ENCODE results near the gene ANXA11. TPM values are rescaled to one million over a fixed set of nuclear protein-coding genes. Genes with fewer than 3 reads are reported as not detected.

The ANXA11 gene
- total RNA-seq, 1 donor from 2014 or later, result 14.7 TPM

DNA sequence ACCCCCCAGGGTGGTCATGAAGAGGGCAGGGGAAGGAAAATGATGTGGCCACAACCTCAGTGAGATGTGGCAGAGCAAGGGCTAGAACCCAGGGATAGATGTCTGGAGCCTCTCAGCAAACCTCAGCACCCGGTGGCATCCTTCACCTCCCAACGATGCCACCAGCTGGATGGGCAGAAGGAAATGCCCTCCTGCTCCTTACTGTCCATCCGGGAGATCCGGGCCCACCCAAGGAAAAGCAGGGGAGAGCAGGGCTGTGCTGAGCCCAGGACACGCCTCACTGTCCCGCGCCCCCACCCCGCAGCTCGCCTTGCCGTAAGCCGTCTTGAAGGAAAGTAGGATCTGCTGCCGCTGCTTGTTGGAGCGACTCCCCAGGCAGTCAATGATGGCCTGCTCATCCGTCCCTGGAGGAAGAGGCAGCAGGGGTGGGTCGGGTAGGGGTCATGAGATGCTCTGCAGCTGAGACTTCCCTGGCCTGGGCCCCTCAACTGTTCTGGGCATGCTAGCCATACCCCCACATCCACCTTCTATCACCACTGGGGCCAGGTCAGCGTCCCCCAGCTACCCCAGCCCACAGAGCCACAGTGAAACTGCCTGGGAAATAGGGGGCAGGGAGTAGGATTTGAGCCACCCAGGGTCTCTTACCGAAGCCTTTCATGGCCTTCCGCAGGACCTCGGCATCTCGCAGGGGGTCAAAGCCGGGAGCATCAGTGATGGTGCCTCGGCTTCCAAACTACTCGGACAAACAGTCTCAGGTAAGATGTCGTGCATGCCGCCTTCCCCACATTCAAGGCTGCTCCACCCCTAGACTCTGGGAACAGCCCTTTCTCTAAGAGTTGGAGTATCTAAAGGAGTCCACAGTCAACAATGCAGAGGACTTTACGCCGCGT is 38.5 kb downstream of the ANXA11 start:
- DNase-seq (ENCODE audit: low read depth in 2 of 2), result no peak

DNA sequence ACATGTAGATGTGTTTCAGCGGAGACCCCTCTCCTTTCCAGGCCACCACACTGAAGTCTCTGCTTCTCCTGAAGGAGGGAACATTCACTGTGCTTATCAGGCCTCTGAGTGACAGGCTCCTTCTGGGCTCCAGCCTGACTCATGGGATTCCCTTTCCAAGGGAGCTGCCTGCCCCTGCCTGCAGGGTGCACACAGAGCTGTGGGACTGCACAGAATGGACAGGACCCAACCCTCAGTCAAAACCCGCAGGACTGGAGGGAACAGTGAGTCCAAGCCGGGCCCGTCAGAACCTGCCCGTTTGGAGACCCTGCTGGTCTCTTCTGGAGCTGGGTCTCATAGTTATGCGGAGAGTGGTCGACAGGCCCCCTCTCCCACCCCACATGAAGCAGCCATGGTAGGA is 40.2 kb downstream of the ANXA11 start:
- peak in 1 of 2 donors; percentile 65 for DNase-seq (ENCODE audit: low read depth in 2 of 2)

DNA sequence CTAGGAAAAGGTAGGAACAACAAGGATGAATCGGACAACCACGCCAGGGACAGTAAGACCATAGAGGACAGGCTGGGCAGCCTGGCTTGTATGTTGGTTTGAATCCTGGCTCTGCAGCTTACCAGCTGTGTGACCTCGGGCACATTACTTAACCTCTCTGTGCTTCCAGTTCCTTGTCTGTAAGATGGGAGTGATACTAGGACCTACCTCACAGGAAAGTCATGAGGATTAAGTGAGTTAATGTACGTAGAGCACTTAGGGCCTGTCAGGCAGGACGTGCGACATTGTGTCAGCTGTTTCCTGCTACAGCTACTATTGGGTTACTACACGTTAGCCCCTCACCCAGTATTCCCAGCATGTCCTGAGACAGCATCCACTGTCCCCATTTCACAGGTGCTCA is 40.7 kb downstream of the ANXA11 start:
- DNase-seq (ENCODE audit: low read depth in 2 of 2), result peak in 1 of 2 donors; percentile 58

DNA sequence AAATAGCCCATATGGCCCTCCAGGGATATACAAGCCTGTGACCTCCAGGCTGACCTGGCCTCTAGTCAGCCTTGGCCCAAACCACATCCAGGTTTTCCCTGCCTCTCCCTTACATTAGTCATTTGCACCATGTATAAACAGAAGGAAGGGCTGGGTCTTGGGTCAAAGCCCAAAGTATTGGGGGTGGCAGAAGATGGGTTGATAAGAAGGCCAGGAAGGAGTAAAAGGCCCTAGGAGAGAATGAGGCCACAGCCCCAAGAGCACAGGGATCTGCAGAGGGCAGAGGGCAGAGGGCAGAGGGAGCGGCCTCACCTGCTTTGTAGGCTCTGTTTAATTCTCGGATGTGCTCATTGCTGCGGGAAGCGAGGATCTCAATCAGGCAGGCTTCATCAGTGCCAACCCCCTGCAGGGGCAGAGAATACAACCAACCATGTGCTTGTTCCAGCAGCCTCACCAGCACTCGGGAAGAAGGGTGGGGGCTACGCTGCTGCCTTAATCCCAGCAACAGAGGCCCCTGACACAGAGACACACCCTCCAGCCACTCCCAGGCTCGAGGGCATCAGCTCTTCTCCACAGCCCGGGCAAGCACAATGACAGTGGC is 41.5 kb downstream of the ANXA11 start:
- peak in 1 of 2 donors; percentile 82 for DNase-seq (ENCODE audit: low read depth in 2 of 2)

DNA sequence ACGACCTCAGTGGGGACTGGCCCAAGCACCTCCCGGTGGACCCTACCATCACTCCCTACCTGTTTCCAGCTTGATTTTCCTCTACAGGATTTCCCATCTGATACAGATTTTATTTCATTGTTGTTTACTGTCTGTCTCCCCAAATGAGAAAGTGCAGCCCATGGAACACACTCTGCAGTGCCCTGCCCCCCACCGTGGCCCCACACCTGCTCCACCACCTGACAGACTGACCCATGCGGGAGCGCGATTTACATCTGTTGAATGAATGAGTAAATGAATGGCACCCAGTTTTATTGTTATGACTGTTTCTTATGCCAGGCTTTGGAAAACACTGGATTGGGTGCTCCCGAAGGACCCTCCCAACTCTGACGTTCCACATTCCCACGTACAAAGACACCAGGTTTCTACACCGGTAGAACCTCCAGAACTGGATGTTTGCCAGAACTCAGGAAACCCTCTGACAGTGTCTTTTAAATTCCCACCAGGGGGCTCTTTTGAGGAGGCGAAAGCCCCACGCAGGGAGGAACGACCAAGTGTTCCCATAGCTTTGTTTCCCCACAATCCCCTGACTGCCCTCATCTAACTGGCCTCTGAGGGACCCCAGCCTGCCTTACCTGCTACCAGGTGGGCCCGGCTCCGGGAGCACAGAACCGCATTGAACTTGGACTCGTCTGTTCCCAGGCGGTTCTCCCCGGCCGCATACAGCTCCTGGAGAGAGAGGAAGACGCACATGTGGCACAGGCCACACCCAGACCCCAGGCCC is 43.8 kb downstream of the ANXA11 start:
- DNase-seq (ENCODE audit: low read depth in 2 of 2), result peak in 1 of 2 donors; percentile 63

DNA sequence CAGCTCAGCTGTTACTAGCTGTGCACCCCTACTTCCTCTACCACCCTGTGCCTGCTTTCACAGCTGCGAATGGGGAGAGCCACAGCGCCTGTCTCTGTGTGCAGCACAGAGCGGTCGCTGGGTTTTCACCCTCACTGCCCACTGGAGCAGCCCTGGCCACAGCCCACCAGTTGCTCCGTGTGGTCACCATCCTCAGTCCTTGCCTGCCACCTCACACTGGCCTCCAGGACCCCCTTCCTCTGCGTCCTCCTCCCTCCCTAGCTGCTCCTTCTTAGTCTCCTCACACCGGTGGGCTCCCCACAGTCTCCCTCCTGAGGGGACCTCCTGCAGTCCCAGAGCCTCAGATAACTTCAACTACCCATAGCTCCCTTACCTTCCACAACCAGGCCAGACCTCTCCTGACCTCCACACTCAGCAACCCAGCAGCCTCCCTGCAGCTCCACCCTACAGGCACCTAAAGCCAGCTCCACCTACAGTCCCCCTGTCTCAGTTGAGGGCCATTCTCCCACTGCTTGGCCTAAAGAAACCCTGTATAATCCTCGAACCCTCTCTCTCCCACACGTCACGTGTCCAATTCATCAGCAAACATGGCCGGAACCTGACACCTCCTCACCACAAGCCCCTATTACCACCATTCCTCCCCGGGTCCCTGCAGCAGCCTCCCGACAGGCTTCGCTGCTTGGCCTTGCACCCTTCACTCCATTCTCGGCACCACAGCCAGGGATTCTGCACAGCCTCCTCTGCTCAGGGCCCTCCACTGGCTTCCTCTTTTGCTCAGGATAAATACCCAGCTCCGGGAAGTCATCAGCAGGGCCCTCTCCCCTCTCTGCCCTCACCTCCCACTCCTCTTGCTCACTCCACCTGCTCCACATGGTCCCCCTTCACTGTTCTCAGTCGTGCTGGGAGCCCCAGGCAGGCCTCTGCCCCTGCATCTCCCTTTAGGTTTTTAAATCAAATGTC is 44.7 kb downstream of the ANXA11 start:
- no peak for DNase-seq (ENCODE audit: low read depth in 2 of 2)

DNA sequence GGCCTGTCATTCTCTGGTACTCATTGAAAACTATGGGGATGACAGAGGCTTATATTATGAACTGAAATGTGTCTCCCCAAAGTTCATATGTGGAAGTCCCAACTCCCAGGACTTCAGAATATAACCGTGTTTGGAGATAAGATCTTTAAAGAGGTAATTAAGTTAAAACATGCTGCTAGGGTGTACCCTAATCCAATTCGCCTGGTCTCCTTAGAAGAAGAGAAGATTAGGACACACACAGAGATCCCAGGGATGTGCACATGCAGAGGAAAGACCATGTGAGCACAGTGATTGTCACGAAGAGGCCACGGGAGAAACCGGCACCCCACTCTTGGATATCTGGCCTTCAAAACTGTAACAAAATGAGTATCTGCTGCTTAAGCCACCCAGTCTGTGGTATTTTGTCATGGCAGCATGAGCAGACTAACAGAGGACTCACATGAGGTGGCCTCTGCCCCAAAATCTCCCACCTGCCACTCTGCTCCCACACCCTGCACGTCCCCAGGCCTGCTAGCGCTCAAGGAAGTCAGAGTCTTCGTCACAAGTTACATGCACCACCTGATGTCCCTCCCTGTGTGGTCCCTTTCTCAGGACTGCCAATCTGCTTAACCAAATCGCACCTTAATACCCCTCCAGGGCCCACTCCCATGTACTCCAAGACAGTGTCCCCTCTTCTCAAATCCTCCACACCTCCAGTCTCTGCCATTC is 46.0 kb downstream of the ANXA11 start:
- no peak for DNase-seq (ENCODE audit: low read depth in 2 of 2)

DNA sequence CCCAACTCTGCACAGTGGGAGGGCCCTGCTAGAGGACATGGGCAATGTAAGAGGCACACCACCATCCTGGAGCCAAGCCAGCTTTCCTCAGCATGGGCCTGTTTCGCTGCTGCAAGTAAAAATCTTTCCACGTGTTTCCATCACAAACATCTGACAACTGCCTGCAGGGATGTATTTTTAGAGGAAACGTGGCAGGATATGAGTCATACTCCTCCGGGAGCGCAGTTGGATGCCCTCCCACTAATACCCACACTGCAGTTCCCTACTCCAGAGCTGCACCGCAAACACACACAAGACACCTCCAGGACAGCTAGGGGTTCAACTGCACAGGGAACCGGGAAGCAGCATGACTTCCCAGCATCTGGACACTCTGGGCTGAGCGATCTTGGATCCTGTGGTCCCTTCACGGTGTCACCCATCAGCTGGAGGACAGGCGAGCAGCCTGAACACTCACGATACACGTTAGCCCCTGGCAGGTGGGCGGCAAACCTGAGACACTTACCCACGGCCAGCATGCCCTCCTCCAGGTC is 46.7 kb downstream of the ANXA11 start:
- peak; percentile 97 to 98 for DNase-seq (ENCODE audit: low read depth in 2 of 2)

DNA sequence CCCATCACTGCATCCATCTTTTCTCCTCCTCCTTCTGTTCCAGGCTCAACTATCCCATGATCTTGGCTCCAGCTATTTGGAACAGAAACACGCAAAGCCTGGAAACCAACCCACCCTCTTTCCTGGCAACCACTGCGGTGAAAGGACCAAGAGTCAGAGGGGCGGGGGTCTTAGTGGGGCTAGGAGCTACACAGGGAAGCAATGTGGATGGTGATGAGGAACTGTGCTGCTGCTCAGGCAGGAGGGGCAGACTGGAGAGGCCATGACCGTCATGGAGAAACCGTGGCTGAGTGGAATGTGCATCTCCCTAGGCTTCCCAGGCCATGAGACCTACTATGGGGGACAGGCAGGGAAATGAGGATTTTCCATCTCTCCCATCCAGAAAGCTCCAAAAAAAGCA is 47.2 kb downstream of the ANXA11 start:
- DNase-seq (ENCODE audit: low read depth in 2 of 2), result no peak

DNA sequence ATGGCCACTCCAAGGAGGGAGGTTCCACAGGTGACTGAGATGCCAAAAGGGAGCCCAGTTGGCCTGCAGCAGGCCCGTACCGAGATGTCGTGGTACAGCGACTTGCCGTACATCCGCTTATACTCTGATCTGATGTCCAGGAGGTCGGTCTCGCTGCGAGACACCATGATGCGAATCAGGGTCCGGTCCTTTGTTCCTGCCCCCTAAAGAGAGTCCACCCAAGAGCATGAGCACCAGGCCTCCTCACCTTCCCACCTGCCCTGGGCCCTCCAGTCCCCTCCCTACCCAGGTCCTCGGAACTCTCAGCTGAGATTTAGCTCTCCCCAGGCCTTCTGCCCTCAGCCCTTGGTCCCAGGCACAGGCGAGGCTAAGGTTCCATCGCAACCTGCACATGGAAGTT is 47.8 kb downstream of the ANXA11 start:
- no peak for DNase-seq (ENCODE audit: low read depth in 2 of 2)

DNA sequence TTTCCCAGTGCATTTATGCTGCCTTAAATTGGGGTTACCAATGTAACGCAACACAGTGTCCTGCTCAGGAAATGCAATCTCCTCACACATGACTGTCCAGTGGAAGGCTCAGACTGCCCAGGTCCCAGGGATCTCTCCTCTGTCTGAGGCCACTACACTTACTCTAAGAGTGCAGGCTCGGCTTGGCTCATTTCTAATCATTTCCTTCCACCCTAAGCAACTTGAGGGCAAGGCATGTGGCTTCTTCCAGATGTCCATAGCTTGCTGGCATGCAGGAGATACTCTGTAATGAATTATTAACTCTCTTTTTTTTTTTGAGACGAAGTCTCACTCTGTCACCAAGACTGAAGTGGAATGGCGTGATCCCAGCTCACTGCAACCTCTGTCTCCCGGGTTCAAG is 49.1 kb downstream of the ANXA11 start:
- DNase-seq (ENCODE audit: low read depth in 2 of 2), result peak in 1 of 2 donors; percentile 42

DNA sequence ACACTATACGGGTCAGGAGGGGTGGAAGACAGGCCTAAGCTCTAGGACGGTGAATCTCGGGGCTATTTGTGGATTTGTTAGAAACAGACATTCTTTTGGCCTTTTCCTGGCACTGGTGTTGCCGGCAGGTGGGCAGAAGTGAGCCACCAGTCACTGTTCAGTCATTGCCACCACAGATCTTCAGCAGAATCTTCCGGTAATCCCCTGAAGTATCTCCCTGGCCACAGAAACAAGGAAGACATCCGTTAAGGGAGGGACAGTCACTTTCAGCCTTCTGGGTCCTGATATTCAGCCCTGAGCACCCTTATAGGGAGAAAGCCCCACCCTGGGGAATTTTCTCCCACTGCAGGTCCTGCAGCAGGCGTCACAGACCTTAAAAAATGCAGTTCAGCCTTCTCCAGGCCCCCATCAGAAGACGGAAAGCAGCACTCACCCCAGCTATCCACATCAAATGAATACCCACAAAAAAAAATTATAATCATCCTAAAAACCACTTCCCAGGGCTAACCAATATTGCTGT is 49.6 kb downstream of the ANXA11 start:
- DNase-seq (ENCODE audit: low read depth in 2 of 2), result no peak

DNA sequence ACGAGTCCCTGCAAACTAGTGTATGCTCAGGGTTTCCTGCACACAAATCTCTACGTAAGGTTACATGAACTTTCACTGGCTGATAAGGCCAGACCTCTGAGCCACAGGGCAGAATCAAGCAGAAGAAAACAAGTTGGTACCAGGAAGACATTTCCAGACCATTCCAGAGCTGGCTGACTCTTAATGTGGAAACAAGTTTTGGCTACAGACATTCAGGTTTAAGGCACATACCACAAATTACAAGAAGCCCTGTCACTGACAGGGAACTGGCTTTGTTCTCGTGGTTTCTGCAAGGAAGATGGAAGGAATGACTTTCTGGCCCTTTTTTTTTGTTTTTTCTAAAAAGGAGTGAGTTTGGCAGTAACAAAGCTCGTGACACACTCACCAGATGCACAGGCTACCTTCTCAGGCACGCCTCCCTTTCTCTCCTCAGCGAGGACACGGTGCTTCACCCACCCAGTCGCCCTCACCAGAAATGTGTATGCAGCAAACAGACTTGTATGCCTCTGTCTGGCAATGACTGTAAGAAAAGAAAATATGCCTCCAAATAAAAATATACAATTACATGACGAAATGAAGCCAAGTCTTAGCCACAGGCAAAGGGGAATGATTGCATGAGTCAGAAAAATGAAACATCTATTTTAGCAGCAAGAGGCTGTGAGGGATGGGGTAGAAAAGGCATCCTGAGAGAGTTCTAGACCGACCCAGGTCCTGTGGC is 50.2 kb downstream of the ANXA11 start:
- DNase-seq (ENCODE audit: low read depth in 2 of 2), result peak in 1 of 2 donors; percentile 34

DNA sequence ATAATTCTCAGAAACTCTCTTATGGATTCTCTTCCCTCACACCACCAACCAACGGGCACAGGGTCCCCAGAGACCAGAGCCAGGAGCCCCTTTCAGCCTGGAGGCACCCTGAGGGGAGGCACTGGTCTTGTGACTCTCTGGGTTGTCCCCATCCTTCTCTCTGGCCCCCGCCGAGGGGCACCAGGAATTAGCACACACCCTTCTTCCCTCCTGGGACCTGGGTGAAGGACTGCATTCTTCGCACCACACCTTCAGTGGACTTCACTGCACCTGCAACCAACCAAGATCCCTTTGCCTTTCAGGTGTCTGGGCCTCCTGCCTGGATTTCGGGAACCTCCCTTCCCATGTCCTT is 50.7 kb downstream of the ANXA11 start:
- no peak for DNase-seq (ENCODE audit: low read depth in 2 of 2)

DNA sequence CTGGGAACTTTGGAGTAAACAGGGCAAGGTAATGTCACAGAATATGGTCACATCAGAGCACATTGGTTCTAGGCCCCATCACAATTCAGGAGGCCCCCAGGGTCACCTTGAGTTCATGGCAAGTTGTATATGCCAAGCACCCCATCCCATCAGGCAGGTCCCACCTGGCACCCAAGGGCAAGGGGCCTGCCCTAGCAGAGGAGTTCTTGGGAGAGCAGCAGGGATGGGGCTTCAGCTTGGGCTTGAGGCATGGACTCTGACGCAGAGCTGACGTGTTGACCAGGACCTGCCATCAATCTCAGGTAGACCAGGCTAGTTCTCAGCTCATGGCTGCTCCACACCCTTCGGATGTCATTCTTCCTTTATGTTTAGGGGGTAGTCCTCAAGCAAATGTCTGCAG is 51.9 kb downstream of the ANXA11 start:
- no peak for DNase-seq (ENCODE audit: low read depth in 2 of 2)

DNA sequence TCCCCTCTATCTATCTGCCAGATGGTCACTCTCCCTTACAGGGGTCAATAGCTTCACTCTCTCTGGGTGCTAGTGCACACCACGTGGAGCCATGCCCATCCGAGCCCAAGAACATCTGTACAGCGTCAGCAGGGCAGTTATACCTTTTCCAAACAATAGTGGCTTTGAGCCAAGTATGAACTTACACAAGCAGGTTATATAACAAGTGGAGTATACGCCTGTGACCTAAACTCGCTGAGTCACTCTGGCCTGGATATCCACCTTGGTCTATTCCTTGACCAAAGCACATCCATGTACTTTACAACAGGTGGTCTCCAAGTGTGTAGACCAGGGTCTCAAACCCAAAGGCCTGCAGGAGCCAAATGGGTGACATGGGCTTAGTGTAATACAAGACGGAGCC is 52.5 kb downstream of the ANXA11 start:
- no peak for DNase-seq (ENCODE audit: low read depth in 2 of 2)

DNA sequence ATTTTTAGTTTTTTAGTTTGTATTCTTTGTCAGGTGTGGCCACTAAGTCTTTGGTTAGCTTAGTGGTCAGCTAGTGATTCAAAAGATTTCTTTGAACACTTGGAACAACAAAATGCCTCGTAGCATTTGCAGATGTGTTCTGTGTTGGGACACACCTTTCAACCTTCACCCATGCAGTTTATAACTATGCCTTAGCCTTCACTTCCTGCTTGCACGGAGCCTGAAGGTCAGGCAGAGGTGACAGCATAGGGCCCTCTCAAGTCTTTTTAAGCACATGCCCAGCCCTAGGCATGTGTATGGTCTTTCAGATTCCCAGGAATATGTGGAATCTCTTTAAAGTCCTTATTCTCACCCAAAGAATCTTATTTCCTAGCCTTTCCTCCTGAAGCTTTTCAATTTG is 55.2 kb downstream of the ANXA11 start:
- DNase-seq (ENCODE audit: low read depth in 2 of 2), result no peak

DNA sequence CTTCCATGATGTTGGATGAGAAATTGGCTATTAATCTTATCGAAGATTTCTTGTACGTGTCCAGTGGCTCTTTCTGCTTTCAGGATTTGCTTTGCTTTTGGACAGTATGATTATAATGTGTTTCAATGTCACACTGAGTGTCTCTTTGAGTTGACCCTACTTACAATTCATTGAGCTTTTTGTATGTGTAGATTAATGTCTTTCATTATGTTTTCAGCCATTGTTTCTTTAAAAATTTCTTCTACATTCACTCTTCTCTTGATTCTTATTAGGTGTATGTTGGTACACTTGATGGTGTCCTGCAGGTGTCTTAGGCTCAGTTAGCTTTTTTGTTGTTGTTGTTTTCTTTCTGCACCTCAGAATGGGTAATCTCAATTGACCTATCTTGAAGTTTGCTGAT is 56.2 kb downstream of the ANXA11 start:
- no peak for DNase-seq (ENCODE audit: low read depth in 2 of 2)

DNA sequence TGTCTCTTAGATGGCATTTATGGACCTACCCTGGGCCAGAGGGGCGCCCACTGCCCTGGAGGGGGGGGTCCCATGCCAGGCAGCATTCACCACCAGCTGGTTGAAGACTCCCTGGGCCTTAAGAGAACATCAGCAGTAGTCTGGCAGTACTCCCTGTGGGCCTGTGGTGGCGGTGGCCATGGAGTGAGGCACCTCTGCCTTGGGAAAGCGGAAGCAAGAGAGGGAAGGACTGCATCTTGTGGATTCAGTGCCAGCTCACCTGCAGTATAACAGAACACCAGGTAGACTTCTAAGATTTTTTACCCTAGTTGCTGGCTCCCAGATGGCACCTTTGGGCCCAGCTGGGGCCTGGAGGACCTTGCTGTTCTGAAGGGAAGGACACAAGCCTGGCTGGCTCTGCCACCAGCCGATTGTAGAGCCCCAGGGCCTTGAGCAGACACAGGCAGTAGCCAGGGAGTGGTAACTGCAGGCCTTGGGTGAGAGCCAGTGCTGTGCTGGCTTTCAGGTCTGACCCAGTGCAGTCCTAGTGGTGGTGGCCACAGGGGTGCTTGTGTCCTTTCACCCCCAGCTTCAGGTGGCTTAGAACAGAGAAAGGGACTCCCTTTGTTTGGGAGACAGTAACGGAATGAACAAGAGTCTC is 57.1 kb downstream of the ANXA11 start:
- no peak for DNase-seq (ENCODE audit: low read depth in 2 of 2)

Measured in lung microvascular endothelial cell (primary cell).